ENCODE measurements around the gene PDGFB. TPM values are rescaled to one million over a fixed set of nuclear protein-coding genes. Genes with fewer than 3 reads are reported as not detected.

Gene PDGFB
- total and polyA plus RNA-seq, 9 of the 15 experiments (the other 6 are each of a cell fraction or from before 2014, with no cell fraction given) = 0.07 to 4.0 (median 0.48) TPM; not detected in 1

- Histone ChIP-seq H3K27me3 (ENCODE audit: control insufficient read depth in 2 of 2, insufficient read depth in 2 of 2, low read length in 2 of 2) (no peaks in the 10 kb centered on the region; a peak in 1 of 5 replicates), H4K20me1 (replicated peaks; ENCODE audit: control insufficient read depth, insufficient read depth, low read length) (no peaks in the 10 kb centered on the region), H3K4me2 (ENCODE audit: insufficient read depth, low read length) (no peak overlapping the region), H3K4me3 (no peak overlapping the region), H3K9me1 (ENCODE audit: control insufficient read depth, insufficient read depth, low read length) (no peaks in the 10 kb centered on the region), H3K9me3 (replicated peaks; ENCODE audit: control insufficient read depth, insufficient read depth, low read depth, low read length) (no peaks in the 10 kb centered on the region), H3K9ac (ENCODE audit: insufficient read depth in 1 of 2, low read depth in 2 of 2, low read length in 2 of 2) (no peak overlapping the region), H3K27ac (ENCODE audit: extremely low read depth, low read depth, low read length) (no peak overlapping the region), H2AFZ (ENCODE audit: low read depth, low read length) (no peak overlapping the region), H3K79me2 (ENCODE audit: control insufficient read depth, insufficient read depth, low read length) (no peaks in the 10 kb centered on the region), H3K36me3 (ENCODE audit: control insufficient read depth, insufficient read depth, low read length) (no peaks in the 10 kb centered on the region), H3K4me1 (replicated peaks in 1 of 2; ENCODE audit: control insufficient read depth in 2 of 2, insufficient read depth in 2 of 2, low read length in 2 of 2) (peaks cover 4 to 8% of the 10 kb centered on the region in 2 experiments; a peak in 3 of 5 replicates)
- no TSS peak for BruUV-seq (replicated peaks)
- no peak for FAIRE-seq
- WGBS (ENCODE audit: insufficient coverage, low coverage, missing lambda C conversion rate) = 35% methylated on average over 6 of the region's 9 CpGs
- CTCF ChIA-PET (ENCODE audit: low intra/inter-chr PET ratio) = no interaction called here
- TF ChIP-seq DNMT1 (IDR thresholded peaks at IDR 0.05) (no peak), COPS2 (conservative IDR thresholded peaks at IDR 0.05) (no peak), ZNF740 (CRISPR knock-in tag; IDR thresholded peaks at IDR 0.05) (no peak), ZNF740 (tag; IDR thresholded peaks at IDR 0.05) (no peak), E4F1 (CRISPR knock-in tag; IDR thresholded peaks at IDR 0.05; ENCODE audit: borderline replicate concordance) (no peak), HNRNPUL1 (IDR thresholded peaks at IDR 0.05; ENCODE audit: low read length) (no peak), ZNF589 (CRISPR knock-in tag; IDR thresholded peaks at IDR 0.05; ENCODE audit: low read depth) (no peak), HDGF (IDR thresholded peaks at IDR 0.05) (no peak), SAFB (IDR thresholded peaks at IDR 0.05; ENCODE audit: borderline replicate concordance, low read depth, low read length) (no peak), JUNB (CRISPR knock-in tag; conservative IDR thresholded peaks at IDR 0.05) (no peak), FOSL1 (tag; conservative IDR thresholded peaks at IDR 0.05) (no peak), CHD2 (IDR thresholded peaks at IDR 0.05; ENCODE audit: low read depth, low read length) (no peak), ILF3 (IDR thresholded peaks at IDR 0.05; ENCODE audit: borderline replicate concordance) (no peak), JUN (IDR thresholded peaks at IDR 0.05; ENCODE audit: borderline replicate concordance, low read depth, low read length) (no peak), JUN (CRISPR knock-in tag; IDR thresholded peaks at IDR 0.05; ENCODE audit: borderline replicate concordance) (no peak), BCOR (IDR thresholded peaks at IDR 0.05) (no peak), CBX5 (IDR thresholded peaks at IDR 0.05; ENCODE audit: borderline replicate concordance, low read depth) (no peak)
- TF ChIP-seq, protein P1, sequence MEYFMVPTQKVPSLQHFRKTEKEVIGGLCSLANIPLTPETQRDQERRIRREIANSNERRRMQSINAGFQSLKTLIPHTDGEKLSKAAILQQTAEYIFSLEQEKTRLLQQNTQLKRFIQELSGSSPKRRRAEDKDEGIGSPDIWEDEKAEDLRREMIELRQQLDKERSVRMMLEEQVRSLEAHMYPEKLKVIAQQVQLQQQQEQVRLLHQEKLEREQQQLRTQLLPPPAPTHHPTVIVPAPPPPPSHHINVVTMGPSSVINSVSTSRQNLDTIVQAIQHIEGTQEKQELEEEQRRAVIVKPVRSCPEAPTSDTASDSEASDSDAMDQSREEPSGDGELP (CRISPR knock-in tag; IDR thresholded peaks at IDR 0.05; ENCODE audit: borderline replicate concordance) = no peak
- in situ Hi-C loops (cut with MboI) = no loop called here
- intact Hi-C loops (cut with micrococcal nuclease) = no loop called here
- ATAC-seq = no peak
- DNase-seq (ENCODE audit: extremely low read depth in 1 of 4, low spot score in 3 of 4) = no peak
- POLR2A ChIA-PET = interaction anchor here (0.6 to 1.5 kb wide), 4 partner anchors 101 to 246 kb away, joined by 3 to 6 read pairs (median 4); no protein-coding TSS in a partner anchor
Measured at GRCh38 chr22:39214006-39214382, 30.8 kb downstream of the PDGFB start.

All from K562 (cell line).